Effector memory CD4-positive, alpha-beta T cell (primary cell): ENCODE measurements around the gene CDADC1.
"Not testable (repeated sequence)": the region's sequence is repeated elsewhere in the genome, so short reads cannot be mapped to it uniquely, and the experiment has no call there.

Source experiments
- DNase-seq, 3 donors: peaks; one replicate each; pipeline ENCODE4 v3.0.0-alpha.2; 2020
- H3K27ac ChIP-seq: 2 replicates; pipeline ENCODE4 v1.7.0; 2013; ENCODE audit warnings: mild to moderate bottlenecking, low read length, moderate library complexity; ENCODE audit not compliant: insufficient read depth, poor library complexity, severe bottlenecking
- H3K27me3 ChIP-seq: replicated peaks from 2 replicates; pipeline ENCODE4 v1.7.0; 2013; ENCODE audit warnings: mild to moderate bottlenecking, low read length; ENCODE audit not compliant: insufficient read depth, control insufficient read depth, poor library complexity, severe bottlenecking
- H3K36me3 ChIP-seq: 2 replicates; pipeline ENCODE4 v1.7.0; 2013; ENCODE audit warnings: mild to moderate bottlenecking, low read length, moderate library complexity; ENCODE audit not compliant: control insufficient read depth, insufficient read depth
- H3K4me1 ChIP-seq: 2 replicates; pipeline ENCODE4 v1.7.0; 2013; ENCODE audit warnings: low read length, mild to moderate bottlenecking; ENCODE audit not compliant: control insufficient read depth, insufficient read depth, poor library complexity, severe bottlenecking
- H3K4me3 ChIP-seq: 2 replicates; pipeline ENCODE4 v1.7.0; 2013; ENCODE audit warnings: low read length, low read depth, mild to moderate bottlenecking; ENCODE audit not compliant: insufficient read depth, poor library complexity, severe bottlenecking
- H3K9me3 ChIP-seq: 2 replicates; pipeline ENCODE4 v1.7.0; 2013; ENCODE audit warnings: mild to moderate bottlenecking, low read length, moderate library complexity; ENCODE audit not compliant: control insufficient read depth

CDADC1 gene

DNA sequence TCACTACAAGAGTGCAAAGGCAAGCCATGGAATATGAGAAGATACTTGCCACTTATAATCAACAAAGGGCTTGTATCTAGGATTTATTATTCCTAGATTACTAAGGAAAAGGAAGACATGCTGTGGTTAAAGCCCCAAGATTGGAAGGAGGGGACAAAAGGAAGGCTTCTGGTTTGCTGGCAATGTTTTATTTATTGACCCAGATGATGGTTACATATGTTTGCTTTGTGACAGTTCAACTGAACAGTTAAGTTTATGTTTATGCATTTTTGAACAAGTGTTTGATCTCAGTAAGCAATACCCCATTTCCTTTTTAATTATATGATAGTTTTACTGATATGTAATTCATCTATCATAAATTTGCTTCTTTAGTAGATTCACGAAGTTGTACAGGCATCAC is 40.3 kb downstream of the CDADC1 start:
- H3K27me3 ChIP-seq = no peaks in the 10 kb centered on the region

DNA sequence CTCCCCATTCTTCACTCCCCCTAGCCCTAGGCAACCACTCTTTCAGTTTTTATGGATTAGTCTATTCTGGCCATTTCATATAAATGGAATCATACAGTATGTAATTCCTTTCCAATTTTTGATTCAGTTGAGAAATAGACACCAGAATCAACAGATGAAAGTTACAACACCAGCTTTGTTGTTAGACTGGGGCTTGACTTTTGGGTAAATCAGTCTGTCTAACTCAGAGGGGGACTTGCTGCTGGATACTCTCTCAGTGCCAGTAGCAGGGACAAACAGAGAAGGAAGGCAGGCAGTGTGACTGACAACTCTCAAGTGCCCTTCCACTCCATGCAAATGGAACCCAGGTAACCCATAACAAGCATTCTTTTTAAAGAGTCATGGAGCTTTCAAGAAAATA is 40.7 kb downstream of the CDADC1 start:
- no peaks in the 10 kb centered on the region for H3K4me1 ChIP-seq
- DNase-seq = no peak
- H3K36me3 ChIP-seq = peaks cover 14% of the 10 kb centered on the region
- H3K9me3 ChIP-seq = no peaks in the 10 kb centered on the region
- no peak overlapping the region for H3K27ac ChIP-seq
- no peak overlapping the region for H3K4me3 ChIP-seq
- H3K27me3 ChIP-seq = no peaks in the 10 kb centered on the region

More for the DNA sequence above, 40.3 kb downstream of the CDADC1 start:
- no peak for DNase-seq
- Histone ChIP-seq H3K27ac (no peak overlapping the region), H3K9me3 (no peaks in the 10 kb centered on the region), H3K4me3 (no peak overlapping the region), H3K36me3 (peaks cover 14% of the 10 kb centered on the region), H3K4me1 (no peaks in the 10 kb centered on the region)

DNA sequence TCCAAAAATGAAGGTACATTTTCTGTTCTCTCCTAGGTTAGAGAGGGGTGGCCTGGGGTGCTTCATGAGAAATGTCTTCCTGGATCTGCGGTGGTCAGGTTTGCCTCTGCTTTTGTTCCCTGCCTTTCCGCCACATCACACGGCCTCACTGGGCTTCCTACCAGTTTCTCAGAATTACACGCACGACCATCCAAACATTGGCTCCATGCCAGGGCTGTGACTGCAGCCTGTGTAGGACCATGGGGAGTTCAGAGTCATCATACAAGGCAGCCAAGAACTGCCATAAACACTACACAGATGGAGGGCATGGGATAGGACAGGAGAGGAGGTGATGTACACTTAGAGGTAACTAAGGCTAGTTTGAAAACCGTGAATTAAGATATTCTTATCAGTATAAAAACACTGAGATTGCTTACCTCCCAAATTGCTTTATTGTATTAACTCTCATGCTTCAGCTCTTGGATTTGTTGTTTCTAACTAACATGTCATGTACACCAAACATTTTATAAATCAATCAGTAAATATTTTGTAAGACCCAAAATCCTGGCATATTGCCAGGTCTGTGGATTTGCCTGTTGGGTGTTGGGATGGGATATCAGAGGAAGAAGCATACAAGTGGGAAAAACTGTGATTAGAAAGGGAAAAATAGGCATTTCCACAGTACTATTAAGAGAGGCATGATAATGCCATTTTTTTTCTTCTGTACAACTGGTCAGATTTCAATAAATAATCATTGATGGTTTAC is 45.2 kb downstream of the CDADC1 start:
- Histone ChIP-seq H3K4me1 (no peaks in the 10 kb centered on the region), H3K4me3 (no peak overlapping the region), H3K27ac (no peak overlapping the region), H3K36me3 (peaks cover 2% of the 10 kb centered on the region), H3K27me3 (no peaks in the 10 kb centered on the region), H3K9me3 (no peaks in the 10 kb centered on the region)
- no peak for DNase-seq

DNA sequence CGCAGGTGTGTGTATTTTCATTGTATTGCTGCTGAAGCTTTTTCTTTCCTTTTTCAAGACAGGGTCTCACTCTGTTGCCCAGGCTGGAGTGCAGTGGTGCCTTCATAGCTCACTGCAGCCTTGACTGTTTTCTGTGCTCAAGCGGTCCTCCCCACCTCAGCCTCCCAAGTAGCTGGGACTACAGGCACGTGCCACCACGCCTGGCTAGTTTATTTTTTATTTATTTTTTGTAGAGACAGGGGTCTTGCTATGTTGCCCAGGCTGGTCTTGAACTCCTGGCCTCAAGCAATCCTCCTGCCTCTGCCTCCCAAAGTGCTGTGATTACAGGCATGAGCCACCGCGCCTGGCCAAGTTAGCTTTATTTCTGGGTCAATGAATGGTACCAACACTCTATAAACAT is 47.0 kb downstream of the CDADC1 start:
- H3K27ac ChIP-seq, H3K36me3 ChIP-seq, H3K9me3 ChIP-seq, H3K4me1 ChIP-seq, H3K27me3 ChIP-seq, H3K4me3 ChIP-seq, DNase-seq: not testable (repeated sequence)

DNA sequence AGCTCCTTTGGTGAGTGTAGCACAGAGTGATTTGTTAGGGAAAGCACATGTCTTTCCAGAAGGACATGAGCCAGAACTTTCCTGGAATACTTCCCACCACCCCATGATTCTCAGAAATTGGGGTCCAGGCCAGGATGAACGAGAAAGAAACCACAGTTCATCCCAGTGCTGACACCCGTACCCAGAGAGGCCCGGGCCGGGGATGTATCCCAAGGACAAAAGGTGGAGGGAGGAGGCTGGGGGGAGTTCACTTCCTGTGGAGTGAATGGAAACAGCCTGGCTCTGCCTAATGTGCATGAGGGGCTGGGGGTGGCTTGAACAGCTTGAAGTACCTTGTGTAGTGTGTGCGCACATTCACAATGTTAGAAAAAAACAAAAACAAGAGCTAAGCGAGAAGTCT is 47.5 kb downstream of the CDADC1 start:
- Histone ChIP-seq H3K9me3 (no peaks in the 10 kb centered on the region), H3K27ac (no peak overlapping the region), H3K36me3 (no peaks in the 10 kb centered on the region), H3K4me3 (no peak overlapping the region), H3K27me3 (no peaks in the 10 kb centered on the region), H3K4me1 (no peaks in the 10 kb centered on the region)
- no peak for DNase-seq

DNA sequence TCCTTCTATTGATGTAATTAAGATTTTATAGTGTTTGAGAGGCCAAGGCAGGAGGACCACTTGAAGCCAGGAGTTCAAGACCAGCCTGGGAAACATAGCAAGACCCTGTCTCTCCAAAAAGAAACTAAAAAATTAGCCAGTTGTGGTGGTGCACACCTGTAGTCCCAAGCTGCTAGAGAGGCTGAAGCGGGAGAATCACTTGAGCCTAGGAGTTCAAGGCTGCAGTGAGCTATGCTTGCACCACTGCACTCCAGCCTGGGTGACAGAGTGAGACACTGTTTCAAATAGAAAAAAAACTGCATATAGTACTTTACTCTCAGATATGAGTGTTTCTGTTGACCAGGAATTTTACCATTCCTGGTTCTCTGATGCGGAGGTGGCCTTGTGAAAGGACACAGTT is 48.9 kb downstream of the CDADC1 start:
- Histone ChIP-seq H3K9me3 (no peaks in the 10 kb centered on the region), H3K27ac (no peak overlapping the region), H3K27me3 (no peaks in the 10 kb centered on the region), H3K4me1 (no peaks in the 10 kb centered on the region), H3K4me3 (no peak overlapping the region), H3K36me3 (no peaks in the 10 kb centered on the region)
- no peak for DNase-seq

DNA sequence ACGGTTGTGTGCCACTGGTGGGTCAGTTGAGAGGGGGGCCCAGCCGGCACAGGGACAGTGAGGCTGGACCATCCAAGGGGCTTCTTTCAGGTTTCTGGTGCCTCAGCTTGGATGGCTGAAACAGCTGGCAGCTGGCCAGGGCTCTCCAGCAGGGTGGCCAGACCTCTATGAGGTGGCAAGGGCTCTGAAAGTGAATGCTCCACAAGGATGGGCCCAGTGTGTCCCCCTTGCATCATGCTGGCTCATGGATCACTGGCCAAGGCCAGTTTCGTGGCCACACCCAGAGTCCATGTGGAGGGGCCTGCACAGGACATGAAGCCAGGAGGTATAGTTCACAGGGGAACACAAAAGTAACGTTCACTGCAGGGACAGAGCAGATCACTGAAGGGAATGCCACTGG is 49.6 kb downstream of the CDADC1 start:
- no peaks in the 10 kb centered on the region for H3K36me3 ChIP-seq
- no peak overlapping the region for H3K27ac ChIP-seq
- no peaks in the 10 kb centered on the region for H3K27me3 ChIP-seq

DNA sequence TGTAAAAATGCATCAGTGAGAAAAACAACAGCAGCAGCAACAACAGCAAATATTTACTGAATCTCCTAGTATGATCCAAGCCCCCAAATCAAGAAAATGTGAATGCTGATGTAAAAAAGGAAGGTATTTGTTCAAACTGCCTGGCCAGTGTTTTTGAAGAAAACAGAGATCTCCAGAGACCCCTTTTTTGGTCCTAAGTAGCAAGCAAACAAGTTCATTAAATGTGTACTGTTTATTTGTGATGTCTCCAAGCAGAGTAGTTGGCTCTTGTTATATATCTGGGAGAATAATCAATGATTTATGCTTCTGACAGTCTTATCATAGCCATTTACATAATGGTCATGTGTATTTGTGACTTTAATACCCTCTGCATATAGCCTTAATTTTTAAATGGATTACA is 50.7 kb downstream of the CDADC1 start:
- no peak overlapping the region for H3K4me3 ChIP-seq
- no peaks in the 10 kb centered on the region for H3K27me3 ChIP-seq
- H3K4me1 ChIP-seq = no peaks in the 10 kb centered on the region
- H3K27ac ChIP-seq = no peak overlapping the region
- no peaks in the 10 kb centered on the region for H3K9me3 ChIP-seq
- no peaks in the 10 kb centered on the region for H3K36me3 ChIP-seq
- DNase-seq = no peak

More for the DNA sequence above, 49.6 kb downstream of the CDADC1 start:
- H3K4me1 ChIP-seq = no peaks in the 10 kb centered on the region
- DNase-seq = no peak
- H3K4me3 ChIP-seq = no peak overlapping the region
- no peaks in the 10 kb centered on the region for H3K9me3 ChIP-seq

DNA sequence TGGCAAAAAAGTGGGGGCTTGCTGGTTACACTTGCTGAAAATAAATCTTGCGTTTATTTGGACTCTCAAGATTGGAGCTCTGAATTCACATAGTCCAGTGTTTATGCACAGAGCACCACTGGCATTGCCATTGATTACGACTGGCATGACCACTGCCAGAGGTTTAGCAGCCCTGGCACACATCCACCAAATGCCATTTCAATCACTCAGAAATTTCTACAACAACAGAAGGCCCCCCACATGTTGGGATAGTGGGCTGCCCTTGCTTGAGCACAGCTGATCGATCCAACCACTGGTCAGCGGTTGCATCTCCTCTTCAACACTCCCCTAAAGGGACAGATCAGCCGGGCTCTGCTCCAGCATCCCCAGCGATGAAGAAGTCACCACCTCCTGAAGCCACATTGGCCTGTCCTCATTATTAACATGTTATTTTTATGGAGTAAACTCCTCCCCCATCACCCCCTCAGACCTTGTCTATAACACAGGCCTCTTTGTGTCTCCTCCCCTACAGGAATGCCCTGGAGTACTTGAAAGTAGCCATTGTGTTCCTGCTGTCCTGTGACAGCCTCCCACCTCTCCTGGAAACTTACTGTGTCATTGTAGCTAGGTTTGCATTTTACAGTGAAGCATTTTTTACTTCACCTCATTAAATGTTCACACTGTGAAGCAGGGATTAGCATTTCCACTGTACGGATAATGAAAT is 51.3 kb downstream of the CDADC1 start:
- Histone ChIP-seq H3K27me3 (no peaks in the 10 kb centered on the region), H3K9me3 (no peaks in the 10 kb centered on the region), H3K36me3 (no peaks in the 10 kb centered on the region), H3K4me1 (no peaks in the 10 kb centered on the region), H3K4me3 (no peak overlapping the region), H3K27ac (no peak overlapping the region)
- no peak for DNase-seq

DNA sequence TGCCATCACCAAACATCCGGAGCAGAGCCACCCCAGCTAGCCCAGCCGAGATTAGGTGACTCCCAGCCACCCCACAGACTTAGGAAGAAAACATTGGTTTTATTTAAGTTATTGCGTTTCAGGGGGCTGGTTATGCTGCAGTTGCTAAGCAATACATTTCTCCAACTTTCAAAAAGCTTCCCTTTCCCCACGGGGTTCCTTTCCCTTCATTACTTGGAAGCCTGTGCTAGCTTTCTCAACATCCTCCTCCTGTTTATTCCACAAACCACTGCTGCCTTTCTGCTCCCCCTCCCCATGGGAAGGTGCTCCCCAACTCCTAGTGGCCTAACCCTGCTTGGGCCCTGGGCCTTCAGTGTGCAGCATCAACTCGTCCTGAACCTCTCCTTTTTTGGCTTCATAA is 52.6 kb downstream of the CDADC1 start:
- no peaks in the 10 kb centered on the region for H3K9me3 ChIP-seq
- no peak overlapping the region for H3K4me3 ChIP-seq
- H3K4me1 ChIP-seq = no peaks in the 10 kb centered on the region
- no peak for DNase-seq
- no peaks in the 10 kb centered on the region for H3K27me3 ChIP-seq
- H3K27ac ChIP-seq = no peak overlapping the region
- H3K36me3 ChIP-seq = no peaks in the 10 kb centered on the region
